Suprapubic skin (tissue), 2 donors: Measurements from ENCODE around the gene NYAP2.

ENCODE experiments used
- EP300 ChIP-seq: sonication (generic); formaldehyde crosslinking; IDR thresholded peaks from one replicate; pipeline ENCODE4 v1.6.1; 2017; ENCODE audit warnings: antibody characterized with exemption
- POLR2A ChIP-seq, 2 donors: fragments of 450-650 bp; IDR thresholded peaks; one replicate each; pipeline ENCODE4 v1.6.1; 2017; ENCODE audit warnings: antibody characterized with exemption in 2 of 2, mild to moderate bottlenecking in 2 of 2, moderate library complexity in 2 of 2

GRCh38 chr2:225400546-225401400 is 1.3 kb downstream of the NYAP2 start:
- TF ChIP-seq POLR2A (IDR thresholded peaks at IDR 0.05) (no peak), EP300 (no peak)
